ENCODE data around the gene PLCXD3.
"Not testable (repeated sequence)": the region's sequence is repeated elsewhere in the genome, so short reads cannot be mapped to it uniquely, and the experiment has no call there.

The PLCXD3 gene

GRCh38 chr5:41510176-41510831 is at the start of gene PLCXD3:
Gene PLCXD3 (minus strand): TSS chr5:41510601. CDS start chr5:41510526, 75 bp downstream.
- DNase-seq: no peak

GRCh38 chr5:41559184-41559583 is 48.8 kb upstream of the PLCXD3 start:
- DNase-seq: no peak

- DNase-seq: no peak
These were observed 47.9 kb upstream of the PLCXD3 start for GRCh38 chr5:41558295-41558694.

- no peak for DNase-seq
These were observed 37.6 kb upstream of the PLCXD3 start for GRCh38 chr5:41547991-41548390.

GRCh38 chr5:41542183-41542582 is 31.8 kb upstream of the PLCXD3 start:
- DNase-seq: no peak

- DNase-seq: no peak
These were observed 29.1 kb upstream of the PLCXD3 start for GRCh38 chr5:41539454-41539853.

- no peak for DNase-seq
These were observed 27.2 kb upstream of the PLCXD3 start for GRCh38 chr5:41537581-41537980.

GRCh38 chr5:41532485-41532884 is 22.1 kb upstream of the PLCXD3 start:
- no peak for DNase-seq

GRCh38 chr5:41527201-41527779 is 16.9 kb upstream of the PLCXD3 start:
- no peak for DNase-seq

- no peak for DNase-seq
These were observed 16.3 kb upstream of the PLCXD3 start for GRCh38 chr5:41526699-41527098.

- no peak for DNase-seq
These were observed 13.8 kb upstream of the PLCXD3 start for GRCh38 chr5:41524174-41524573.

GRCh38 chr5:41522193-41522786 is 11.9 kb upstream of the PLCXD3 start:
- no peak for DNase-seq

- DNase-seq: no peak
These were observed 9.4 kb upstream of the PLCXD3 start for GRCh38 chr5:41519801-41520200.

GRCh38 chr5:41517909-41518308 is 7.5 kb upstream of the PLCXD3 start:
- no peak for DNase-seq

- DNase-seq: no peak
These were observed 840 bp upstream of the PLCXD3 start for GRCh38 chr5:41511241-41511640.

- no peak for DNase-seq
These were observed 814 bp downstream of the PLCXD3 start for GRCh38 chr5:41509399-41510175.

GRCh38 chr5:41508696-41509398 is 1.6 kb downstream of the PLCXD3 start:
- no peak for DNase-seq

GRCh38 chr5:41508186-41508585 is 2.2 kb downstream of the PLCXD3 start:
- DNase-seq: no peak

GRCh38 chr5:41507501-41507900 is 2.9 kb downstream of the PLCXD3 start:
- no peak for DNase-seq

GRCh38 chr5:41503860-41504259 is 6.5 kb downstream of the PLCXD3 start:
- DNase-seq: no peak

- no peak for DNase-seq
These were observed 7.1 kb downstream of the PLCXD3 start for GRCh38 chr5:41503310-41503709.

GRCh38 chr5:41493490-41494126 is 16.8 kb downstream of the PLCXD3 start:
- not testable (repeated sequence) for DNase-seq

GRCh38 chr5:41485533-41485932 is 24.9 kb downstream of the PLCXD3 start:
- no peak for DNase-seq
